GM19397 (cell line): ENCODE data around the gene MAP2K7.

Experiments
- ATAC-seq: cut with Tn5 transposase; IDR thresholded peaks from one replicate; pipeline ENCODE4 v1.9.1; 2021; ENCODE audit warnings: mild to moderate bottlenecking, moderate library complexity; ENCODE audit not compliant: unreplicated experiment

Gene MAP2K7

DNA sequence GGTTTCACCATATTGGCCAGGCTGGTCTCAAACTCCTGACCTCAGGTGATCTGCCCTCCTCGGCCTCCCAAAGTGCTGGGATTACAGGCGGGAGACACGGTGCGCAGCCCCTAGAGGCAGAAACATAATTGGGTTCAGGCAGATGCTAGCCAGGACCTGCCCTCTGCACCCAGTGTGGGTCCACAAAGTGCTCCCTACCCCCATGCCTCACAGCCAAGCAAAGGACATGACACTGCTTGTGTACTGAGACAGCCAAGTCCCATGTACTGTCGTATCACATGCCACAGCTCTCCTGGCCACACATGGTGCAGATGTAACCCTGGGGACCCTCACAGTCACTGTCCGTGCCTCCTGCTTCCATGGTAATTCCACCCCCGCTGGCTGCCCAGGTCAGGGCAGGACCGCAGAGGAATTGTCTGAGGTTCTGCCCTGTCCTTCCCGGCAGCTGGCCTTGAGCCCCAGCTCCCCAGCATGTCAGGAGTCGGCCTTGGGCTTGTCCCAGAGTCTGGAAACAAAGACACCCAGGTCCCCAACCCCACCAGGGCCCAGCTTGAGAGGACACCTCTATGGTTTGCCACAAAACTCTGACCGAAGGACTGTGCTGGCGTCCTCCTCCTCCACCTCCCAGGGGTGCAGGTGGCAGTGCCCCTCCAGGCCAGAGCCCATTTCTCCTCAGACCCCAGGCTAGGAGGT lies 37.1 kb upstream of the MAP2K7 start:
- ATAC-seq, result no peak

DNA sequence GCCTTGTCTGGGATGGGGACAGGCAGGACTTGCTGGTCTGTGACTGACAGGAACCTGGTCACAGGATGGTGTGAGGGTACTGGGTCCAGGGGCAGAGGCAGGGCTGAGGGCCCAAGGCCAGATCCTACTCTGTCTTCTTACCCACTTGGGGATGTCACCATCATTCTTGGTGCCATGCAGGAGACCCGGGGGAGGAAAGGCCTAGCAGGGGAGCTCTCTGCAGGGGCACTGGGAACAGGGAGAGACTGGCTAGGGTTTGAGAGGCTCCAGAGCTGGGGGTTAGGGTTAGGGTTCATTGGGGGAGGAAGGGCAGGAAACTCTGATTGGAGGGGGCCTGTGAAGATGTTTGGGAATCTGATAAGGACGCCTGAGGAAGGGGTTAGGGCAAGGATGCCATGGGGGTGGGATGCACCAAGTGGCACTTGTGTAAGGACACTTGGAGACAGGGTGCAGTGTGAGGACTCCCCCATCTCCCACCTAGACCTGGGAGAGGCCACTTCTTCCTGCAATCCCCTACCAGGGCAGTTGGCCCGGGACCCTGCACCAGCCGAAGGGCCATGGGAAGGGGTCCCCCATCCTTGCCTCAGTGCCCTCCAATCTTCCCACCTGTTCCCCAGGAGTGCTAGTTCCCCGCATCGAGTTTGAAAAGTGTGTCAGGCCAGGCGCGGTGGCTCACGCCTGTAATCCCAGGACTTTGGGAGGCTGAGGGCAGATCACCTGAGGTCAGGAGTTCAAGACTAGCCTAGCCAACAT lies 36.4 kb upstream of the MAP2K7 start:
- no peak for ATAC-seq

DNA sequence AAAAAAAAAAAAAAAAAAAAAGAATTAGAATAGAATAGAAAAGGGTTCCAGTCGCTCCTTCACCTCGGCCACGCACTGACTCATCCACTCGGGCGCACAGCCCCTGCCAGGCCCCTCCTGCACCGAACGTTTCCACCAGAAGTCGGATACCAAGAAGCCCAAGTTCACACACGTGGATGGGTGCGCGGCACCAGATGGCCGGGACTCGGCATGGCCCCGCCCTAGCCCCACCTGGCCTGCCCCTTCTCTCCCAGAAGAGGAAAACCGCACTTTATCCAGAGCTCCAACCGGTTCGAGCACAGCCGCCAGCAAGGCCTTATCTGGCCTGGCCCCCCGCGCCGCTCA lies 35.4 kb upstream of the MAP2K7 start:
- ATAC-seq, result no peak

GRCh38 chr19:7868671-7869452 lies 34.8 kb upstream of the MAP2K7 start:
- peak; percentile 70 for ATAC-seq

- ATAC-seq, result peak; percentile 51
Observed at GRCh38 chr19:7869453-7869909, 34.2 kb upstream of the MAP2K7 start.

GRCh38 chr19:7869910-7870511 lies 33.7 kb upstream of the MAP2K7 start:
- no peak for ATAC-seq

DNA sequence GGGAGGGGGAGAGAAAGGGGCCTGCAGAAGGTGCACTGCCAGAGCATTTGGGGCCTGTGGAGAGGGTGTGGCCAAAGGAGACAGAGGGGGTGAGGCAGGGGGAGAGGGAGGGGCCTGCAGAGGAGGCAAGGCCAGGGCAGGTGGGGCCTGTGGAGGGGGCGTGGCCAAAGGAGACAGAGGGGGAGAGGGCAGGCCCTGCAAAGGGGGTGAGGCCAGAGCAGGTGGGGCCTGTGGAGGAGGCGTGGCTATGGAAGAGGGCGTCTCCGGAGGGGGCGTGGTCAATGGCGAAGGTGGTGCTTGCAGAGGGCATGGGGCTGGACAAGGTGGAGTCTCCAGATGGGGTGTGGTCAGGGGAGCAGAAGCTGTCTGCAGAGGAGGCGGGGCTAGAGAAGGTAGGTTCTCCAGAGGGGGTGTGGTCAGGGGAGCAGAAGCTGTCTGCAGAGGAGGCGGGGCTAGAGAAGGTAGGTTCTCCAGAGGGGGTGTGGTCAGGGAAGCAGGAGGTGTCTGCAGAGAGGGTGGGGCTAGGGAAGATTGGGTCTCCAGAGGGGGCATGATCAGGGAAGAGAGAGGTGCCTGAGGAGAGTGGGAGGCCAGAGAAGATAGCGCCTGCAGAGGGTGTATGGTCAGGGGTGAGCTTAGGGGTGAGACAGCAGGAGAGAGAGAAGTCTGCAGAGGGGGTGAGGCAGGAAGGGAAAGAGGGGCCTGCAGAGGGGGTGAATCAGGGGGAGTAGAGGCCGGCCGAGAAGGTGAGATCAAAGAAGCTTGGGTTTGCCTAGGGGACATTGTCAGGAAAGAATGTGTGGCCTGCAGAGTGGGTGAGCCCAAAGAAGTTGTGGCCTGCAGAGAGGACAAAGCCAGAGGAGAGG lies 32.9 kb upstream of the MAP2K7 start:
- no peak for ATAC-seq

- ATAC-seq, result no peak
Observed at GRCh38 chr19:7871437-7872305, 32.0 kb upstream of the MAP2K7 start.

DNA sequence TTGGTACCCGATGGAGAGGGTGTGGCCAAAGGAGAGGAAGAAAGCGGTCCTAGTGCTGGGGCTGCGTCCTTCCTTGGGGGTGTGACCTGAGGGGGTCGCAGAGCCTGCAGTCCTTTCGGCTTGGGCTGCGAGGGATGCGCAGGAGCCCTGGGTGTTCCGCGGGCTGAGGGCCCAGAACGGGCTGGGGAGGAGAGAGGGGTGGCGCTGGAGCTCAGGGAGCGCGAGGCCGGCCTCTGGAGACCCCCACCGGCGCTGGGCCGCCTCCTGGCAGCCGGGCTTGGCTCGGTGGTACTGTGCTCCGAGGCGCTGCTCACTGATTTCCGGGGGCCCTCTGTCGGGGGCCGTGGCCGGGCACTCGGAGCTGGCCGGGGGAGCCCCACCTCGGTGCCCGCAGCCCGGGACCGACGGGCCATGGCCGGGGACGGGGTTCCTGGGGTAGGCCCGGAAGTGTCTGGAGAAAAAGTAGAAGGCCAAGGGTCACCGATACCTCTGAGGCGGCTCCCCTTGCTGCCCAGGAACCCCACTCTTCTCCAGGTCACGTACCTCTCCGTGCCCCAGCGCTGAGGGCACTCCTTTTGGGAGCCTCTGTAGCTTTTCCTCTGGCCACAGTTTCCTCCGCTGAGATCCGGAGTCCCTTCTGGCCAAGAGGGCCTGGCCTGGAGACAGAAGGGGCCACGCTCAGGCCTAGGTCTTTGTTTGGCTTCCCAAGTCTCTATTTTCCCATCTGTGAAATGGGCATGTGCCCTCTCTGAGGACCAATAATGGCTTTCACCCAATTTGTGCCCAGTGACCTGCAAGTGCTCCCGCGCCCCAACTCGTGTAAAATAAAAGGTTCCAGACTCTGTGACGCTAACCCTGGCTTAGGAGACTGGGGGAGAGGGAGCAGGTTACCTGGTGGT lies 31.1 kb upstream of the MAP2K7 start:
- no peak for ATAC-seq

- no peak for ATAC-seq
Observed at GRCh38 chr19:7873304-7874075, 30.2 kb upstream of the MAP2K7 start.

- ATAC-seq, result no peak
Observed at GRCh38 chr19:7874076-7874896, 29.4 kb upstream of the MAP2K7 start, which contains the start of gene PRR36. TSS of gene PRR36 (minus strand) at chr19:7874390. CDS start at chr19:7873689, 701 bp downstream.

DNA sequence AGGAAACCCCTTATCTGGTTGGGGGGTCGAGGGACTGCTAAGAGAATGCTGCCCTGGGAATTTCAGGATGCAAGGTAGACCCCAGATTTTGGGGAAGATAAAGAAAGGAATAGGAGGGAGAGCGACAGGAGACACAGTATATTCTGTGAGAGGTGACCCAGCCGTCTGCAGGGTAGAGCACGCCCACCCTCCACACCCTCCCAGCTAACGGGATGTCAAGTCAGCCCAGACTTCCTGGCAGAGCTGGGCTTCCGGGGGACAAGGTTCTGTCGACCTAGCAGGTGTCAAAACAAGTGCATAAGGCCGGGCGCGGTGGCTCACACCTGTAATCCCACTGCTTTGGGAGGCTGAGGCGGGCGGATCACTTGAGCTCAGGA lies 28.8 kb upstream of the MAP2K7 start:
- ATAC-seq, result no peak

DNA sequence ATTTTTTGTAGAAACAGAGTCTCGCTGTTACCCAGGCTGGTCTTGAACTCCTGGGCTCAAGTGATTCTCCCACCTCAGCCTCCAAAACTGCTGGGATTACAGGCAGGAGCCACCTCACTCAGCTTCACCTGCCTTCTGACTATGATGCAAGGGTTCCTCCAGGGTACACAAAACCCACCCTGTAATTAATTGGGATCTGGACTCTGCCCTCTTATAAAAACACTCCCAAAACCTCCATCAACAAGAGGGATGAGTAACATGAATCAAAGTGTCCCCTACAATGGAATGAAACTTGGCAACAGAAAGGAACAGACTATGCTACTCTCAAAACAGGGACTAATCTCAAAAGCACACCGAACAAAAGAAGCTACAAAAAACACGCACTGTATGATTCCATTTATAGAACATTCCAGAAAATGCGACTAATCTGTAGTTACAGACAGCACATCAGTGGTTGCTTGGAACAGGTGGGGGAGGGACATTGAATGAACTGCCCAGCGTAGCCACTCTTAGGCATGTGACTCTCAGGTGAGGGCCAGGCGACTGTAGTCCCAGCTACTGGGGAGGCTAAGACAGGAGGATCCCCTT lies 26.3 kb upstream of the MAP2K7 start:
- ATAC-seq, result no peak

DNA sequence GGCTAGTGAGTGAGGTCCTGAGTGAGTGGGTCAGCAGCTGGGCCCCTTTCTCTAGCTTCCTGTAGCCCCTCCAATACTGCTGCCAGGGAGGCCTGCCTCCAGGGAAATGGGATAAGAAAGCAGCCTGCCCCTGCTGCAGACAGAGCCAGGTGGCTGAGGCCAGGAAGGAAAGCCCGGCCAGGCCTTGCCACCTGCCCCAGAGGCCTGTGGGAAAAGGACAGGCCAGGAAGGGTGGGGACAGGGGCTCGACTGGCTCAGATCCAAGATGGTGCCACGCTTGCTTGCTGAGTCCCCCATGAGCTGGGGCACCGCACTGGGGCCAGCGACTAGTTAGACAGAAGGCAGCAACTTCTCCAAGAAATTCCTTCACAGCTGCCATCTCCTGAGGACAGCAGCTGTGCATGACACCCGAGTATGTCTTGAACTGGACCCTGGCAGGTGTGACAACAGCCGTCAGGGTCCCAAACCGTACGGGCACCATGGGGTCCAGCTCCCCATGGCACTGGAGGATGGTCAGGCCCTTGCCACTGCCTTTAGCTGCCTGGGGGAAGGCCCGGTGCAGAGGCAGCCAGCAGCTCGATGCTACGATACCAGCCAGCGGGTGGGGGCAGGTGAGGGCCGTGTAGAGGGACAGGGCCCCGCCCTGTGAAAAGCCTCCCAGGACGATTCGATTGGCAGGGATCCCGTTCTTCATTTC lies 24.4 kb upstream of the MAP2K7 start:
- ATAC-seq, result no peak

GRCh38 chr19:7879836-7880235 lies 23.8 kb upstream of the MAP2K7 start:
- no peak for ATAC-seq

- no peak for ATAC-seq
Observed at GRCh38 chr19:7881910-7882309, 21.8 kb upstream of the MAP2K7 start.
